Thymus (tissue), 11 donors: ENCODE data around the gene RNU2-1. TPM values are rescaled to one million over a fixed set of nuclear protein-coding genes. Genes with fewer than 3 reads are reported as not detected.
"Not testable (repeated sequence)": the region's sequence is repeated elsewhere in the genome, so short reads cannot be mapped to it uniquely, and the experiment has no call there.

ENCODE experiments used
- DNase-seq, 9 donors: peaks; one replicate each; pipeline ENCODE4 v3.0.0-alpha.2; 2013; ENCODE audit warnings: low spot score in 9 of 9, low read depth in 6 of 9, missing footprints in 1 of 9
- H3K27ac ChIP-seq, 2 donors: one replicate each; pipeline ENCODE4 v1.5.1; 2013; ENCODE audit warnings: control low read depth in 1 of 2, low read depth in 1 of 2, low read length in 1 of 2, mild to moderate bottlenecking in 1 of 2, moderate library complexity in 1 of 2
- H3K27me3 ChIP-seq, 2 donors: one replicate each; pipeline ENCODE4 v1.5.1; 2013; ENCODE audit warnings: low read length in 1 of 2; ENCODE audit not compliant: control insufficient read depth in 2 of 2, insufficient read depth in 1 of 2
- H3K36me3 ChIP-seq, 2 donors: one replicate each; pipeline ENCODE4 v1.5.1; 2013; ENCODE audit warnings: low read length in 1 of 2, mild to moderate bottlenecking in 1 of 2, moderate library complexity in 1 of 2; ENCODE audit not compliant: control insufficient read depth in 2 of 2, insufficient read depth in 2 of 2
- H3K4me1 ChIP-seq, 2 donors: one replicate each; pipeline ENCODE4 v1.5.1; 2013; ENCODE audit warnings: low read length in 2 of 2; ENCODE audit not compliant: control insufficient read depth in 2 of 2, insufficient read depth in 2 of 2
- H3K4me3 ChIP-seq, 2 donors: one replicate each; pipeline ENCODE4 v1.5.1; 2013; ENCODE audit warnings: low read length in 2 of 2, control low read depth in 1 of 2, mild to moderate bottlenecking in 1 of 2
- H3K9me3 ChIP-seq, 2 donors: one replicate each; pipeline ENCODE4 v1.5.1; 2013; ENCODE audit warnings: low read length in 1 of 2, mild to moderate bottlenecking in 1 of 2; ENCODE audit not compliant: control insufficient read depth in 2 of 2, insufficient read depth in 1 of 2
- WGBS: extraction: QIAGEN DNeasy Blood & Tissue Kit; methylation state at CpG from one replicate; pipeline ENCODE4 v1.1.7; 2013; 5-methylcytosine and 5-hydroxymethylcytosine counted together
- polyA plus RNA-seq: library from polyadenylated mRNA; stranded (reverse); fragments of 200-250 nt; gene quantifications from one replicate; pipeline ENCODE4 v1.2.3, GENCODE V29; 2013
- total RNA-seq: library from RNA; stranded (reverse); fragments of 120-200 nt; gene quantifications from one replicate; pipeline ENCODE4 v1.2.4, GENCODE V29; 2013
- donor health status: healthy.

The RNU2-1 gene
- total and polyA plus RNA-seq, 2 donors = not detected

- H3K4me1 ChIP-seq, H3K27me3 ChIP-seq, H3K27ac ChIP-seq, H3K36me3 ChIP-seq, H3K9me3 ChIP-seq, H3K4me3 ChIP-seq, DNase-seq: not testable (repeated sequence)
- WGBS = 84% methylated on average over 16 of the region's 24 CpGs
These were observed 1.6 kb downstream of the RNU2-1 start for GRCh38 chr17:43232021-43232699.

DNA sequence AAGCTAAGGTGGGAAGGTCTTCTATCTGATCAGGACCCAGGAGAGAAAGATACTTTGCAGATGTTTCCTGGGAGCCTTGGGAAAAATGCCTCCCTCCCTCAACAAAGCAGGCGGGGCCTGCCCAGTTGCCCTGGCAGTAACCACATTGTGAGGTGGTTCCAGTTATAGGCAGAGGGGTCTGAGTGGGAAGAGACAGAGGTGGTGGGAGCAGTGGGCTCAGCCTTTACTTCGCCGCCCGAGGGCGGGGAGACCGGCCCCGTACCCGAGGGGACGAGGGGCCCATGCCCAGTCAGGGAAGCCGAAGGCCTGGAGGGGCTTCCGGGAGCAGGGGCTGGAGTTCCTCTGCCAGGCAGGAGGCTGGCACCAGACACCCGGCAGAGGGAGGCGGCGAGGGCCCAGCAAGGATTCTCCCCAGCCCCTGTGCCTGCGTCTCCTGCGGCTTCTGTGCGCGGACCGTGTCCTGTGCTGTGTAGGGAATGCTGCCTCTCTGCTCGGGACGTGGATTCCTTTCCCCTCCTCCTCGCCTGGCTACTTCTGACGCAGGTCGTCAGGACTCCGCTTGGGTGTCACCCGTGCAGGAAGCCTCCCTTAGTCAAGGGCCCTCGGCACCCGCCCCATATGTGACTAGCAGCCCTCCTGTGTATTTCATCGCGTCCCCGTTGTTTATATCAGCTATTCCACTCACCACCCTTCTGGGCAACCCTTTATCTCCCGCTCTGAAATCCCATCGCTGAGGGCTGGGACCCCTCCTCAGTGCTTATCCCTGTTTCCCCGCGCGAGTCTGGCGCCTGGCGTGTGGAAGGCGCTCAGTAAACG lies 2.4 kb downstream of the RNU2-1 start:
- not testable (repeated sequence) for H3K9me3 ChIP-seq, H3K27me3 ChIP-seq, H3K4me3 ChIP-seq, H3K4me1 ChIP-seq, H3K27ac ChIP-seq, DNase-seq, H3K36me3 ChIP-seq
- 92% methylated on average over 19 of the region's 40 CpGs for WGBS

- H3K4me1 ChIP-seq = peaks cover 0 to 10% of the 10 kb centered on the region in 2 donors
- not testable (repeated sequence) for H3K27me3 ChIP-seq, H3K9me3 ChIP-seq, H3K4me3 ChIP-seq, H3K27ac ChIP-seq, DNase-seq
- no CpG with 5 or more reads among the region's 7 CpGs for WGBS
- H3K36me3 ChIP-seq = peaks cover 0 to 13% of the 10 kb centered on the region in 2 donors
These were observed 5.6 kb downstream of the RNU2-1 start, which contains the start of gene CCDC200 for GRCh38 chr17:43228020-43228782. TSS of gene CCDC200 (minus strand) at chr17:43228623. CDS start at chr17:43228554, 69 bp downstream.

DNA sequence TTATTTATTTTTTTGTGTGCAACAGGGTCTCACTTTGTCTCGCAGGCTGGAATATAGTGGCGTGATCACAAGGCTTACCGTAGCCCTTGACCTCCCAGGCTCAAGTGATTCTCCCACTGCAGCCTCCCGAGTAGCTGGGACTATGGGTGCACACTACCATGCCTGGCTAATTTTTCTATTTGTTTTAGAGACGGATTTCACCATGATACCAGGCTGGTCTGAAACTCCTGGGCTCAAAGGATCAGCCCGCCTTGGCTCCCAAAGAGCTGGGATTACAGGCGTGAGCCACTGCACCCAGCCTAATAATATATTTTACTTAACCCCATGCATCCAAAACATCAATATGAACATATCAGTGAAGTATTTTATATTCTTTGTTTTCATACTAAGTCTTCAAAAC lies 7.4 kb downstream of the RNU2-1 start:
- peaks cover 0 to 13% of the 10 kb centered on the region in 2 donors for H3K36me3 ChIP-seq
- DNase-seq = no peak
- peaks cover 0 to 5% of the 10 kb centered on the region in 2 donors for H3K4me1 ChIP-seq
- no peak overlapping the region for H3K27ac ChIP-seq
- no peaks in the 10 kb centered on the region for H3K9me3 ChIP-seq
- 98% methylated on average over 7 of the region's 7 CpGs for WGBS
- H3K4me3 ChIP-seq = no peak overlapping the region
- H3K27me3 ChIP-seq = no peaks in the 10 kb centered on the region

- no peak for DNase-seq
These were observed 9.6 kb downstream of the RNU2-1 start for GRCh38 chr17:43224146-43224705.

GRCh38 chr17:43220511-43221125 lies 13.2 kb downstream of the RNU2-1 start:
- Histone ChIP-seq H3K4me1 (peaks cover 10 to 18% of the 10 kb centered on the region in 2 donors), H3K27ac (no peak overlapping the region), H3K36me3 (peaks cover 8 to 27% of the 10 kb centered on the region in 2 donors), H3K4me3 (no peak overlapping the region), H3K27me3 (no peaks in the 10 kb centered on the region), H3K9me3 (no peaks in the 10 kb centered on the region)
- DNase-seq = no peak
- 95% methylated on average over 9 of the region's 9 CpGs for WGBS

More at GRCh38 chr17:43224146-43224705, 9.6 kb downstream of the RNU2-1 start:
- Histone ChIP-seq H3K4me1 (peaks cover 0 to 5% of the 10 kb centered on the region in 2 donors), H3K36me3 (peaks cover 0 to 21% of the 10 kb centered on the region in 2 donors), H3K27ac (no peak overlapping the region), H3K4me3 (no peak overlapping the region), H3K9me3 (no peaks in the 10 kb centered on the region), H3K27me3 (no peaks in the 10 kb centered on the region)
- 95% methylated on average over 7 of the region's 7 CpGs for WGBS

DNA sequence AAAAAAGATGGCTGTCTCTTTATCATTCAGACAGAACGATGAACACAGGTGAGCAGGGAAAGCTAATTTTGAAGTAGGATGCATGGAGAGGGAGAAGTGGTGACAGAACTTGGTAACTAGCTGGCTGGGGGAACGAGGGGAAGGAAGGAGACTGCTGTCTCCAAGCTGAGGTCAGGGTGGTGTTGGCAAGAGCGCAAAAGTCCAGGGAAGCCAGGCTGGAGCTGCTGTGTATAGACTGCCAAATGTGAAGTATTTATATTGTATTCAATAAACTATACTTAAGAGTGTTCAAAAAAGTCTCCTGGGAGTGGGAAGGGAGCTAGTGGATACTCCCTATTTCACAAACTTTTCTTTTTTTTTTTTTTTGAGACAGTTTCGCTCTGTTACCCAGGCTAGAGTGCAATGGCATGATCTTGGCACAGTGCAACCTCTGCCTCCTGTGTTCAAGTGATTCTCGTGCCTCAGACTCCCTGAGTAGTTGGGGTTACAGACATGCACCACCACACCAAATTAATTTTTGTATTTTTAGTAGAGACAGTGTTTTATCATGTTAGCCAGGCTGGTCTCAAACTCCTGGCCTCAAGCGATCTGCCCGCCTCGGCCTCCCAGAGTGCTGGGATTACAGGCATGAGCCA lies 13.9 kb downstream of the RNU2-1 start:
- 89% methylated on average over 8 of the region's 8 CpGs for WGBS
- Histone ChIP-seq H3K9me3 (no peaks in the 10 kb centered on the region), H3K4me1 (peaks cover 10 to 18% of the 10 kb centered on the region in 2 donors), H3K4me3 (no peak overlapping the region), H3K27me3 (no peaks in the 10 kb centered on the region), H3K27ac (no peak overlapping the region), H3K36me3 (peaks cover 10 to 30% of the 10 kb centered on the region in 2 donors)
- DNase-seq = no peak

- Histone ChIP-seq H3K4me3 (no peak overlapping the region), H3K27ac (no peak overlapping the region), H3K4me1 (peaks cover 10 to 14% of the 10 kb centered on the region in 2 donors), H3K9me3 (no peaks in the 10 kb centered on the region), H3K27me3 (no peaks in the 10 kb centered on the region), H3K36me3 (peaks cover 10 to 22% of the 10 kb centered on the region in 2 donors)
- 96% methylated on average over 2 of the region's 2 CpGs for WGBS
- no peak for DNase-seq
These were observed 14.8 kb downstream of the RNU2-1 start for GRCh38 chr17:43219001-43219400.
